AG04450 (cell line): Measurements from ENCODE around the gene THBS3. TPM values are rescaled to one million over a fixed set of nuclear protein-coding genes. Genes with fewer than 3 reads are reported as not detected.

Experiments
- CTCF ChIA-PET: fragments of 300-600, 350-600 bp; formaldehyde crosslinking; extraction: SDS; loops from one replicate; lab custom pipeline; 2022; ENCODE audit warnings: antibody characterized with exemption, inconsistent platforms; lab: Charles Lee
- POLR2A ChIA-PET: fragments of 350-600 bp; formaldehyde crosslinking; extraction: SDS; loops from one replicate; lab custom pipeline; 2021; ENCODE audit warnings: antibody characterized with exemption, inconsistent platforms; lab: Yijun Ruan, JAX
- DNase-seq: peaks from one replicate; pipeline ENCODE4 v3.0.0-alpha.2; 2011; ENCODE audit warnings: low read depth, low spot score
- H3K27ac ChIP-seq: one replicate; pipeline ENCODE4 v1.5.1; 2012; ENCODE audit warnings: low read depth, low read length, control low read depth
- H3K27me3 ChIP-seq: one replicate; pipeline ENCODE4 v1.6.0; 2012; ENCODE audit warnings: low read length; ENCODE audit not compliant: control insufficient read depth, insufficient read depth
- H3K4me3 ChIP-seq: 2 replicates; pipeline ENCODE4 v1.5.1; 2011; ENCODE audit warnings: mild to moderate bottlenecking, low read depth, low read length, control low read depth
- H3K9me3 ChIP-seq: 2 replicates; pipeline ENCODE4 v1.5.1; 2012; ENCODE audit warnings: low read length; ENCODE audit not compliant: control insufficient read depth, insufficient read depth
- CTCF ChIP-seq: IDR thresholded peaks from 2 replicates; pipeline ENCODE4 v1.5.1; 2011; ENCODE audit warnings: low read depth, low read length, control low read depth, inconsistent platforms
- polyA plus RNA-seq: library from polyadenylated mRNA; depleted of rRNA; stranded (reverse); fragments of >200 nt; gene quantifications from 2 replicates; pipeline ENCODE4 v1.2.3, GENCODE V29; 2011

The THBS3 gene
- polyA plus RNA-seq, 1 experiment, result 32.5 TPM

- H3K27ac ChIP-seq, result no peak overlapping the region
- TF ChIP-seq CTCF, result no peak
- POLR2A ChIA-PET, result interaction anchor here (0.5 kb wide), 1 partner anchor 18 kb away, joined by 3 read pairs; no protein-coding TSS in a partner anchor
- no peak overlapping the region for H3K4me3 ChIP-seq
- DNase-seq, result no peak
- no peaks in the 10 kb centered on the region for H3K27me3 ChIP-seq
- H3K9me3 ChIP-seq, result no peaks in the 10 kb centered on the region; the same call in 1 of the 2 replicates
- CTCF ChIA-PET, result interaction anchor here (1.1 to 4.4 kb wide), 5 partner anchors 18 to 473 kb away, joined by 3 to 69 read pairs (median 3); no protein-coding TSS in a partner anchor
Measured at GRCh38 chr1:155175927-155176371, 31.7 kb downstream of the THBS3 start.

- no peak for TF ChIP-seq CTCF
- POLR2A ChIA-PET, result interaction anchor here (0.5 kb wide), 1 partner anchor 18 kb away, joined by 3 read pairs; no protein-coding TSS in a partner anchor
- no peaks in the 10 kb centered on the region; the same call in 1 of the 2 replicates for H3K9me3 ChIP-seq
- H3K27me3 ChIP-seq, result no peaks in the 10 kb centered on the region
- no peak overlapping the region for H3K27ac ChIP-seq
- CTCF ChIA-PET, result interaction anchor here (1.1 to 4.4 kb wide), 6 partner anchors 18 to 473 kb away, joined by 3 to 69 read pairs (median 6); no protein-coding TSS in a partner anchor
- no peak for DNase-seq
- H3K4me3 ChIP-seq, result peak overlapping the region; percentile 99
Measured at GRCh38 chr1:155175281-155175926, 32.3 kb downstream of the THBS3 start.

- Histone ChIP-seq H3K9me3 (no peaks in the 10 kb centered on the region; the same call in 1 of the 2 replicates), H3K27ac (no peak overlapping the region), H3K27me3 (no peaks in the 10 kb centered on the region), H3K4me3 (peak overlapping the region; percentile 99)
- ChIA-PET POLR2A (no interaction called here), CTCF (interaction anchor here (0.8 to 12.4 kb wide), 10 partner anchors 19 to 474 kb away, joined by 3 to 317 read pairs (median 4); no protein-coding TSS in a partner anchor)
- TF ChIP-seq CTCF, result no peak
- DNase-seq, result no peak
Measured at GRCh38 chr1:155174324-155175280, 33.1 kb downstream of the THBS3 start.

- ChIA-PET POLR2A (interaction anchor here (0.6 to 1.5 kb wide), 10 partner anchors 20 to 218 kb away, joined by 3 to 10 read pairs (median 4); partner anchors contain the start of genes EFNA3, PBXIP1, SHC1 and SLC50A1), CTCF (interaction anchor here (0.7 to 12.4 kb wide), 33 partner anchors 8 to 203 kb away, joined by 3 to 317 read pairs (median 5); partner anchors contain the start of genes MTX1, SHC1, SLC50A1 and THBS3)
- no peak for TF ChIP-seq CTCF
- no peaks in the 10 kb centered on the region; the same call in 1 of the 2 replicates for H3K9me3 ChIP-seq
- peak within 1 kb of the TSS; percentile 99 for H3K4me3 ChIP-seq
- H3K27ac ChIP-seq, result peak within 1 kb of the TSS; percentile 92
- DNase-seq, result no peak
- no peaks in the 10 kb centered on the region for H3K27me3 ChIP-seq
Measured at GRCh38 chr1:155173478-155174323, 34.0 kb downstream of the THBS3 start, which contains the start of gene TRIM46. TSS of gene TRIM46 (plus strand) at chr1:155173849. CDS start at chr1:155173967, 118 bp downstream.
